ENCODE data around the gene SPOCK2. TPM values are rescaled to one million over a fixed set of nuclear protein-coding genes. Genes with fewer than 3 reads are reported as not detected.

Gene SPOCK2
- total RNA-seq, 1 donor from 2014 or later, result 187 TPM

DNA sequence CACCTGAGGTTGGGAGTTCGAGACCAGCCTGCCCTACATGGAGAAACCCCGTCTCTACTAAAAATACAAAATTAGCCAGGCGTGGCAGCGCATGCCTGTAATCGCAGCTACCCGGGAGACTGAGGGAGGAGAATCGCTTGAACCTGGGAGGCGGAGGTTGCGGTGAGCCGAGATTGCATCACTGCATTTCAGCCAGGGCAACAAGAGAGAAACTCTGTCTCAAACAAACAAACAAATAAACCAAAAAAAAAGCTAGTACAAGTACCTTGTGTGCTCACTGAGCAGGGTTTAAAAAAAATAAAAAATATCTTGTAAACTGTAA lies 11.2 kb upstream of the SPOCK2 start:
- Histone ChIP-seq H3K36me3 (peaks cover 29% of the 10 kb centered on the region), H3K27ac (no peak overlapping the region)

DNA sequence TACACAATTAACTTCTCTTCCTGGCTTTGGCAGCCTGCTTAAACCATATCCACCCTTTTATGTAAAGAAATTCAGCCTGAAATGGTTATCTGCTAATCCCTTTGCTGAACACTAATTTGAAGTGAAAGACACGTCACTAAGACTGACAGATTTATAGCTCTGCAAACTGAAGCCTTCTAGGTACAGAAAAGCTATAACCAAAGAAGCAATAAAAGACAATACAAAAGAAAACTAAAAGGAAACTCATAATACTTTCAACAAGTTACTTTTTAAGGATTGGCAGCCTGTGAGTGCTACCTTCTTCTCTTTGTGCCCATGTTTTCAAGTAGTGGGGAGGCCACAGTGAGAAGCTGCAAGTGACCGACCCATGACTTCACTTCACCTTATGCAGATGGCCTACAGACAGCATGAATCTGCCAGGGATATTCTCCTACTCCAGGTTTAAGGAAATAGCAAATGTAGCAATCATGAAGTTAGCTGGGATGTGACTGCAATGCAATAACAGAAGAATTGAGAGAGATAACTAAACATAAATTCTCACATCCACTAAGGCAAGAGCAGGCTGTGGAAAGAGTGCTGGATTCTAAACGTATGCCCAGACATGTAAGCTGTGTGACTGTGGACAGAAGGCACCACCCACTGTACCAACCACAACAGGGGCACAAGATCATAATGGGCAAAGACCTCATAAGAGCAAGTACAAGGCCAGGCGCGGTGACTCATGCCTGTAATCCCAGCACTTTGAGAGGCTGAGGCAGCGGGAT lies 10.7 kb upstream of the SPOCK2 start:
- ATAC-seq (no peak), DNase-seq (no peak)
- intact Hi-C loops (cut with DNase I), result no loop called here
- Histone ChIP-seq H3K4me1 (no peaks in the 10 kb centered on the region), H3K27me3 (no peaks in the 10 kb centered on the region), H3K4me3 (no peak overlapping the region), H3K27ac (no peak overlapping the region), H3K36me3 (peaks cover 29% of the 10 kb centered on the region), H3K9me3 (no peaks in the 10 kb centered on the region)
- TF ChIP-seq CTCF (IDR thresholded peaks at IDR 0.05), result no peak

More for the DNA sequence above, 11.2 kb upstream of the SPOCK2 start:
- DNase-seq (no peak), ATAC-seq (no peak)
- H3K9me3 ChIP-seq, result no peaks in the 10 kb centered on the region
- no peak for TF ChIP-seq CTCF (IDR thresholded peaks at IDR 0.05)
- no peaks in the 10 kb centered on the region for H3K4me1 ChIP-seq
- no peaks in the 10 kb centered on the region for H3K27me3 ChIP-seq
- intact Hi-C loops (cut with DNase I), result no loop called here
- H3K4me3 ChIP-seq, result no peak overlapping the region

- H3K9me3 ChIP-seq, result no peaks in the 10 kb centered on the region
- H3K36me3 ChIP-seq, result peaks cover 29% of the 10 kb centered on the region
- no peak overlapping the region for H3K4me3 ChIP-seq
- H3K27me3 ChIP-seq, result no peaks in the 10 kb centered on the region
- ATAC-seq (no peak), DNase-seq (no peak)
- no peak for TF ChIP-seq CTCF (IDR thresholded peaks at IDR 0.05)
- no peak overlapping the region for H3K27ac ChIP-seq
- H3K4me1 ChIP-seq, result no peaks in the 10 kb centered on the region
- intact Hi-C loops (cut with DNase I), result no loop called here
Observed at GRCh38 chr10:72098301-72098835, 10.0 kb upstream of the SPOCK2 start.

- DNase-seq, result no peak
Observed at GRCh38 chr10:72097448-72098300, 9.3 kb upstream of the SPOCK2 start.

More at GRCh38 chr10:72097448-72098300, 9.3 kb upstream of the SPOCK2 start:
- H3K36me3 ChIP-seq, result peaks cover 29% of the 10 kb centered on the region
- no peaks in the 10 kb centered on the region for H3K9me3 ChIP-seq
- no peak overlapping the region for H3K27ac ChIP-seq
- intact Hi-C loops (cut with DNase I), result no loop called here
- TF ChIP-seq CTCF (IDR thresholded peaks at IDR 0.05), result no peak
- no peak overlapping the region for H3K4me3 ChIP-seq
- ATAC-seq, result peak; percentile 72
- H3K27me3 ChIP-seq, result no peaks in the 10 kb centered on the region
- H3K4me1 ChIP-seq, result no peaks in the 10 kb centered on the region
